Panc1 (cell line): ENCODE measurements around the gene BAD. TPM values are rescaled to one million over a fixed set of nuclear protein-coding genes. Genes with fewer than 3 reads are reported as not detected.

ENCODE experiments used
- ATAC-seq: fragments of 200-7000 bp; cut with Tn5 transposase; 2 replicates; pipeline ENCODE4 v1.9.1; 2020; ENCODE audit warnings: mild to moderate bottlenecking, moderate library complexity
- BruUV-seq: library from RNA; stranded (reverse); fragments of 400-500 nt; replicated peaks from 2 replicates; lab custom pipeline; 2021; lab: Mats Ljungman, UMichigan
- CTCF ChIA-PET: fragments of 300-600 bp; sonication (Branson Sonifier 250); formaldehyde crosslinking; loops from one replicate; lab custom pipeline; 2022; ENCODE audit warnings: antibody characterized with exemption; lab: Charles Lee
- POLR2A ChIA-PET: fragments of 300-600 bp; sonication (Branson Sonifier 250); formaldehyde crosslinking; loops from one replicate; lab custom pipeline; 2022; ENCODE audit warnings: antibody characterized with exemption; lab: Charles Lee
- DNase-seq: peaks from one replicate; pipeline ENCODE4 v3.0.0-alpha.2; 2010; ENCODE audit warnings: low read depth, low spot score
- H3K27ac ChIP-seq: 2 replicates; pipeline ENCODE4 v1.5.1; 2011; ENCODE audit warnings: mild to moderate bottlenecking, low read length, inconsistent platforms
- H3K27me3 ChIP-seq: fragments of 200-500 bp; sonication (Bioruptor generic); 2 replicates; pipeline ENCODE4 v1.6.0; 2014; ENCODE audit warnings: low read length, inconsistent platforms; ENCODE audit not compliant: control insufficient read depth, insufficient read depth
- H3K36me3 ChIP-seq: fragments of 200-500 bp; sonication (Bioruptor generic); 2 replicates; pipeline ENCODE4 v1.5.1; 2014; ENCODE audit warnings: inconsistent platforms, mild to moderate bottlenecking, low read length, moderate library complexity; ENCODE audit not compliant: control insufficient read depth, insufficient read depth
- H3K4me1 ChIP-seq: 2 replicates; pipeline ENCODE4 v1.5.1; 2011; ENCODE audit warnings: inconsistent platforms, mild to moderate bottlenecking, low read length, moderate library complexity; ENCODE audit not compliant: control insufficient read depth, insufficient read depth
- H3K4me3 ChIP-seq, 2 experiments: 2 replicates each; pipeline ENCODE4 v1.5.1; 2011 to 2012; ENCODE audit warnings: low read depth in 2 of 2, low read length in 2 of 2, mild to moderate bottlenecking in 2 of 2, inconsistent platforms in 1 of 2, moderate library complexity in 1 of 2
- H3K9me3 ChIP-seq: fragments of 200-500 bp; sonication (Bioruptor generic); 2 replicates; pipeline ENCODE4 v1.5.1; 2014; ENCODE audit warnings: low read depth, mild to moderate bottlenecking, inconsistent platforms, low read length, moderate library complexity; ENCODE audit not compliant: control insufficient read depth, insufficient read depth
- POLR2AphosphoS5 ChIP-seq: IDR thresholded peaks from 2 replicates; pipeline ENCODE4 v1.6.1; 2012; ENCODE audit warnings: mild to moderate bottlenecking, low read depth, low read length, moderate library complexity
- SIN3A ChIP-seq: IDR thresholded peaks from 2 replicates; pipeline ENCODE4 v1.6.1; 2012; ENCODE audit warnings: low read depth, mild to moderate bottlenecking, low read length, moderate library complexity, borderline replicate concordance; ENCODE audit not compliant: insufficient read depth
- TCF7L2 ChIP-seq: IDR thresholded peaks from 2 replicates; pipeline ENCODE4 v1.6.1; 2011; ENCODE audit warnings: mild to moderate bottlenecking, low read depth, low read length, inconsistent platforms
- in situ Hi-C: cut with HindIII; loops from 2 replicates; pipeline ENCODE4 v1.10.0; 2016; ENCODE audit warnings: low sequenced_read_pairs, low pct_unique_long_range_greater_than_20kb
- intact Hi-C: fragments of 100-400 bp; cut with micrococcal nuclease; formaldehyde crosslinking; loops from one replicate; pipeline ENCODE4 v1.10.0; 2022; ENCODE audit not compliant: unreplicated experiment
- total RNA-seq: library from RNA; stranded (reverse); gene quantifications from one replicate; pipeline ENCODE4 v1.2.1, GENCODE V29; 2021; ENCODE audit not compliant: unreplicated experiment
- TF ChIP-seq, protein P1 (sequence below): fragments of 450-650 bp; IDR thresholded peaks from 2 replicates; pipeline ENCODE4 v1.5.1; 2017; ENCODE audit warnings: mild to moderate bottlenecking
- TF ChIP-seq, protein P2 (sequence below), 2 experiments: IDR thresholded peaks; 2 replicates each; pipeline ENCODE4 v1.6.1; 2011 to 2012; ENCODE audit warnings: low read depth in 2 of 2, control low read depth in 1 of 2, low read length in 1 of 2, mild to moderate bottlenecking in 1 of 2, moderate library complexity in 1 of 2; ENCODE audit not compliant: insufficient read depth in 1 of 2

Gene BAD
- total RNA-seq, 1 experiment from 2014 or later: 77.7 TPM

DNA sequence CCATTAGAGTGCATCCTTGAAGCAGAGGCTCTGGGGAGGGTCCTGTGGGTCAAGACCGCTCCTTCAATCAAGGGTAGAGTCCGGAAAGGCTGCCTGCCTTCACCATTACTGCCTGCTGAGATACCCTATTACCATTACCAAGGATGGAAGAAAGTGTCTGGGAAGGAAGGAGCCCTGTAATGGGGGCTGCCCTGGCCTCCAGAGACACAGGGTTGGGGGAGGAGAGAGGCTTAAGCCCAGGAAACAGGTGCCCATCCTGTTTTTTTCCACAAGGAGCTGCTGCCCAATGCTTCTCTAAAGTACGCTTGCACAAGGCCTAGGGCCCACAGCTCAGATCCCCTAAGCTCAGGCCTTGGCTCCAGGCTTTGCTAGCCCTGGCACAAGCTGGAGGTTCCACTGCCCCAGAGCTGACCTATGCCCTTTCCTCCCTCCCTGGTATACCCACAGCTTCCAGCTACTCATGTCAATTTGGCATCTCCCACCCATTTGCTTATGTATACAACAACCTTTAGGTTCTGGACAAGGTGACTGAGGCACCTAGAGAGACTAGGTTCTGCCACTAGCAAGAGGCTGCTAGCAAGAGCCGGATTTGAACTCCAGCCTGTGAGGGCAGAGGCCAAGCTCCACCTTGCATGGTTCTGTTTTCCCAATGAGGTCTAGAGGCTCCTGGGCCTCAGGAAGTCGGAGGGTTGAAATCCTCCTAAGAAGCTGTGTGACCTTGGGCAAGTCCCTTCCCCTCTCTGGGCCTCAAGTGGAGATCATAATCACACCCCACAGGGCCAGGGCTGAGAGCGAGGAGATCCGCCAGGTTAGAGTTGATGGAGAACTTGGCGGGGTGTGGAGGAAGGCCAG, 34.7 kb downstream of the BAD start:
- intact Hi-C loops (loop anchor here (10.0 kb wide), 1 partner anchor 55 kb away; the partner anchor contains the start of genes CATSPERZ and ESRRA), in situ Hi-C loops (no loop called here)
- DNase-seq (no peak), ATAC-seq (no peak)
- no TSS peak for BruUV-seq
- H3K27ac ChIP-seq: peak overlapping the region; percentile 53
- H3K36me3 ChIP-seq: peaks cover 7% of the 10 kb centered on the region; the same call in 1 of the 2 replicates
- peaks cover 42% of the 10 kb centered on the region for H3K4me1 ChIP-seq
- H3K27me3 ChIP-seq: no peaks in the 10 kb centered on the region
- ChIA-PET POLR2A (interaction anchor here (0.6 kb wide), 2 partner anchors 45 to 264 kb away, joined by 4 read pairs; no protein-coding TSS in a partner anchor), CTCF (no interaction called here)
- no peak overlapping the region for H3K4me3 ChIP-seq
- TF ChIP-seq POLR2AphosphoS5 (no peak), SIN3A (no peak), TCF7L2 (no peak)
- TF ChIP-seq, protein P1, sequence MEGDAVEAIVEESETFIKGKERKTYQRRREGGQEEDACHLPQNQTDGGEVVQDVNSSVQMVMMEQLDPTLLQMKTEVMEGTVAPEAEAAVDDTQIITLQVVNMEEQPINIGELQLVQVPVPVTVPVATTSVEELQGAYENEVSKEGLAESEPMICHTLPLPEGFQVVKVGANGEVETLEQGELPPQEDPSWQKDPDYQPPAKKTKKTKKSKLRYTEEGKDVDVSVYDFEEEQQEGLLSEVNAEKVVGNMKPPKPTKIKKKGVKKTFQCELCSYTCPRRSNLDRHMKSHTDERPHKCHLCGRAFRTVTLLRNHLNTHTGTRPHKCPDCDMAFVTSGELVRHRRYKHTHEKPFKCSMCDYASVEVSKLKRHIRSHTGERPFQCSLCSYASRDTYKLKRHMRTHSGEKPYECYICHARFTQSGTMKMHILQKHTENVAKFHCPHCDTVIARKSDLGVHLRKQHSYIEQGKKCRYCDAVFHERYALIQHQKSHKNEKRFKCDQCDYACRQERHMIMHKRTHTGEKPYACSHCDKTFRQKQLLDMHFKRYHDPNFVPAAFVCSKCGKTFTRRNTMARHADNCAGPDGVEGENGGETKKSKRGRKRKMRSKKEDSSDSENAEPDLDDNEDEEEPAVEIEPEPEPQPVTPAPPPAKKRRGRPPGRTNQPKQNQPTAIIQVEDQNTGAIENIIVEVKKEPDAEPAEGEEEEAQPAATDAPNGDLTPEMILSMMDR: no peak
- TF ChIP-seq, protein P2, sequence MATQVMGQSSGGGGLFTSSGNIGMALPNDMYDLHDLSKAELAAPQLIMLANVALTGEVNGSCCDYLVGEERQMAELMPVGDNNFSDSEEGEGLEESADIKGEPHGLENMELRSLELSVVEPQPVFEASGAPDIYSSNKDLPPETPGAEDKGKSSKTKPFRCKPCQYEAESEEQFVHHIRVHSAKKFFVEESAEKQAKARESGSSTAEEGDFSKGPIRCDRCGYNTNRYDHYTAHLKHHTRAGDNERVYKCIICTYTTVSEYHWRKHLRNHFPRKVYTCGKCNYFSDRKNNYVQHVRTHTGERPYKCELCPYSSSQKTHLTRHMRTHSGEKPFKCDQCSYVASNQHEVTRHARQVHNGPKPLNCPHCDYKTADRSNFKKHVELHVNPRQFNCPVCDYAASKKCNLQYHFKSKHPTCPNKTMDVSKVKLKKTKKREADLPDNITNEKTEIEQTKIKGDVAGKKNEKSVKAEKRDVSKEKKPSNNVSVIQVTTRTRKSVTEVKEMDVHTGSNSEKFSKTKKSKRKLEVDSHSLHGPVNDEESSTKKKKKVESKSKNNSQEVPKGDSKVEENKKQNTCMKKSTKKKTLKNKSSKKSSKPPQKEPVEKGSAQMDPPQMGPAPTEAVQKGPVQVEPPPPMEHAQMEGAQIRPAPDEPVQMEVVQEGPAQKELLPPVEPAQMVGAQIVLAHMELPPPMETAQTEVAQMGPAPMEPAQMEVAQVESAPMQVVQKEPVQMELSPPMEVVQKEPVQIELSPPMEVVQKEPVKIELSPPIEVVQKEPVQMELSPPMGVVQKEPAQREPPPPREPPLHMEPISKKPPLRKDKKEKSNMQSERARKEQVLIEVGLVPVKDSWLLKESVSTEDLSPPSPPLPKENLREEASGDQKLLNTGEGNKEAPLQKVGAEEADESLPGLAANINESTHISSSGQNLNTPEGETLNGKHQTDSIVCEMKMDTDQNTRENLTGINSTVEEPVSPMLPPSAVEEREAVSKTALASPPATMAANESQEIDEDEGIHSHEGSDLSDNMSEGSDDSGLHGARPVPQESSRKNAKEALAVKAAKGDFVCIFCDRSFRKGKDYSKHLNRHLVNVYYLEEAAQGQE (IDR thresholded peaks at IDR 0.05; ENCODE audit: insufficient read depth in 1 of 2, low read depth in 2 of 2, low read length in 1 of 2): no peak
- no peaks in the 10 kb centered on the region for H3K9me3 ChIP-seq

DNA sequence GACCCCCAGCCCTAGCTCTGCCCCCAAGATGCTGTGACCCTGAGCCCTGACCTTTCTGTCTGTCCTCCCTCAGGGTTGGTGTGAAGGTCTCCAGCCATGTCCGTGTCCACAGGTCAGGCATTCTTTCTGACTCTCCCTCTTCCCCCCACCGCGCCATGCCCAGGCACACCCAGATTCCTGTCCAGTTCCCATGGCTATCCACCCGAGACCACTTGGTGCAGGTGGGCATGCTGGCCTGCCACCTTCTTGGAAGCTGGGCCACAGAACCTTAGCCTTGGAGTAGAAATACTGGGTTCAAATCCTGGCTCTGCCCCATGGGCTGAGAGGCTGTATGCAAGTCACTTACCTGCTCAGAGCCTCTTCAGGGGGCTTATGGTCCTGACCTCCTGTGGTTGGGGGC, 35.4 kb downstream of the BAD start:
- no TSS peak for BruUV-seq
- peaks cover 7% of the 10 kb centered on the region; the same call in 1 of the 2 replicates for H3K36me3 ChIP-seq
- CTCF ChIA-PET: interaction anchor here (0.6 kb wide), 1 partner anchor 41 kb away, joined by 5 read pairs; no protein-coding TSS in a partner anchor
- peaks cover 50% of the 10 kb centered on the region for H3K4me1 ChIP-seq
- peak overlapping the region; percentile 99 for H3K27ac ChIP-seq
- H3K4me3 ChIP-seq: no peak overlapping the region
- H3K9me3 ChIP-seq: no peaks in the 10 kb centered on the region
- POLR2A ChIA-PET: interaction anchor here (0.6 kb wide), 1 partner anchor 44 kb away, joined by 4 read pairs; no protein-coding TSS in a partner anchor
- DNase-seq (no peak), ATAC-seq (no peak)
- in situ Hi-C loops (no loop called here), intact Hi-C loops (loop anchor here (10.0 kb wide), 1 partner anchor 56 kb away; the partner anchor contains the start of genes CATSPERZ and ESRRA)
- TF ChIP-seq SIN3A (no peak), TCF7L2 (no peak), POLR2AphosphoS5 (no peak)
- TF ChIP-seq, protein P1: no peak
- TF ChIP-seq, protein P2 (IDR thresholded peaks at IDR 0.05; ENCODE audit: insufficient read depth in 1 of 2, low read depth in 2 of 2, low read length in 1 of 2): no peak
- no peaks in the 10 kb centered on the region for H3K27me3 ChIP-seq
